IPS DF 6.9 (cell line): Measurements from ENCODE around the gene POFUT2.

Experiments used
- DNase-seq: peaks from one replicate; pipeline ENCODE4 v3.0.0-alpha.2; 2013; ENCODE audit warnings: low read depth, low spot score
- H3K27ac ChIP-seq: one replicate; pipeline ENCODE4 v1.5.1; 2013; ENCODE audit warnings: low read length, control low read depth
- H3K27me3 ChIP-seq: 2 replicates; pipeline ENCODE4 v1.6.1; 2013; ENCODE audit warnings: mild to moderate bottlenecking, low read length; ENCODE audit not compliant: control insufficient read depth, insufficient read depth
- H3K36me3 ChIP-seq: 2 replicates; pipeline ENCODE4 v1.6.1; 2013; ENCODE audit warnings: low read length; ENCODE audit not compliant: control insufficient read depth, insufficient read depth
- H3K4me1 ChIP-seq: 2 replicates; pipeline ENCODE4 v1.6.1; 2013; ENCODE audit warnings: low read length; ENCODE audit not compliant: control insufficient read depth, insufficient read depth
- H3K4me3 ChIP-seq: 2 replicates; pipeline ENCODE4 v1.5.1; 2013; ENCODE audit warnings: mild to moderate bottlenecking, low read length
- H3K9me3 ChIP-seq: 2 replicates; pipeline ENCODE4 v1.6.1; 2013; ENCODE audit warnings: low read length, inconsistent platforms; ENCODE audit not compliant: control insufficient read depth, insufficient read depth
- WGBS: extraction: QIAGEN DNeasy Blood & Tissue Kit; methylation state at CpG from one replicate; pipeline ENCODE4 v1.1.7; 2013; ENCODE audit warnings: mixed read lengths, missing lambda C conversion rate; ENCODE audit not compliant: insufficient read length, insufficient coverage; 5-methylcytosine and 5-hydroxymethylcytosine counted together

The POFUT2 gene

GRCh38 chr21:45280969-45281368 is 6.7 kb downstream of the POFUT2 start:
- Histone ChIP-seq H3K27ac (no peak overlapping the region), H3K9me3 (no peaks in the 10 kb centered on the region), H3K27me3 (no peaks in the 10 kb centered on the region), H3K36me3 (peaks cover 55% of the 10 kb centered on the region), H3K4me1 (no peaks in the 10 kb centered on the region), H3K4me3 (no peak overlapping the region)
- no peak for DNase-seq
- no CpG with 5 or more reads among the region's 9 CpGs for WGBS

DNA sequence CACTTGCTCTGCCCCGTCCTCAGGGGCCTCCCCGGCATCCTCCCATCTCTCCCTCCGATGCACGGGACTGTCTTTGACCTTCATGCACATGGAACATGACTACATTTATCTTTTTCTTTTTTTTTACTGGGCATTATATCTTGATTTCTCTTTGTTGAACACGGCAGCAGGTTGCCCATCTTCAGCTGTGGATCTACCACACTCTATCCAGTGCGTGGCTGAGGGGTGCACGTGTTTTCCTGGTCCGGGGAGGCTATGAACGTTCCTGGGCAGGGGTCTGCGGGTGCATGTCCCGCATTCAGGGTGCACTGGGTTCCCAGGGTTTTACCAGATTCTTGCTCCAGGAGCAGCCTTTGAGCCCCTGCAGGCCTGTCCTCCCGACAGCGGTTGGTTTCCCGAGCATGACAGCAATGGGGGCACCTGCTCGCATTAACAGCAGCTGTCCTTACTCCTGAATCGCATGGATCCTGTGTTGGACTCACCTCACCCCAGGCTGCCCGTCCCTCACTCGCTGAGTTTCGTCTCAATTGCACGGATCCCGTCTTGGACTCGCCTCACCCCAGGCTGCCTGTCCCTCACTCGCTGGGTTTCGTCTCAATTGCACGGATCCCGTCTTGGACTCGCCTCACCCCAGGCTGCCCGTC is 7.4 kb downstream of the POFUT2 start:
- no peaks in the 10 kb centered on the region for H3K4me1 ChIP-seq
- peaks cover 52% of the 10 kb centered on the region for H3K36me3 ChIP-seq
- no CpG with 5 or more reads among the region's 28 CpGs for WGBS
- no peaks in the 10 kb centered on the region for H3K27me3 ChIP-seq
- DNase-seq: no peak
- H3K4me3 ChIP-seq: no peak overlapping the region
- H3K27ac ChIP-seq: no peak overlapping the region
- H3K9me3 ChIP-seq: no peaks in the 10 kb centered on the region

DNA sequence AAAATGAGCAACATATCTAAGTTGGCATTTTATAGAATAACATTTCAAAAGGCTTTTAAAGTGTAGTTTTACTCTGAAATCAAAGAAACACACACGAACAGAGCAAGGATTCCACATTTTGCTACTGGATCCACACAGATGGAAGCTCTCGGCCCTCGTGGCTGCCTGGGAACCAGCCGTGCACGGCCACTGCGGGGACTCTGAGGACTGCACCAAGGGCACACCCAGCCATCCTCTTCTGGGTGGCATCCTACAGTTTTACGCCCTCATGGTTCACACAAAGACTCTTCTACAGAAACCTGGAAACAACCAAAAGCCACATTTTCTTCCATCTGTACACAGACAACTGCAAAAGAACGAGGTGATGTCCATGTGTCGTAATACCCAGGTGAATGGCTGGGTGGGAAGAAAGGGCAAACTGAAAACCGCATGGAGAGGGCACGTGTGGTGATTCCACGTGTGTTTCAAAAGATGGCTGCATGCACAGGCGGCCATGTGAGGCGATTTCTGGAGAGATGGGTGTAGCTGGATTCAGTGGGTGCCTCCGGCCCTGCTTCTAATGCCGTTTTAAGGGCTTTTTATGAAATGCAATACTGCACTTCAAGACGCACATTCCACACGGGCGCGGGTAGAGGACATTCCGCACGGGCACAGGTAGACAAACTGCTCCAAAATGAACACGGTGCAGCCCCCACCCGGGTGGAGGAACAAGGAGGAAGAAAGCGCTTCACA is 8.1 kb downstream of the POFUT2 start:
- H3K4me1 ChIP-seq: no peaks in the 10 kb centered on the region
- H3K36me3 ChIP-seq: peaks cover 45% of the 10 kb centered on the region
- no peak overlapping the region for H3K4me3 ChIP-seq
- no peaks in the 10 kb centered on the region for H3K9me3 ChIP-seq
- H3K27me3 ChIP-seq: no peaks in the 10 kb centered on the region
- no peak for DNase-seq
- no CpG with 5 or more reads among the region's 25 CpGs for WGBS
- H3K27ac ChIP-seq: no peak overlapping the region

- WGBS: no CpG with 5 or more reads among the region's 27 CpGs
- no peak for DNase-seq
- Histone ChIP-seq H3K4me3 (no peak overlapping the region), H3K27ac (no peak overlapping the region), H3K27me3 (no peaks in the 10 kb centered on the region), H3K36me3 (peaks cover 34% of the 10 kb centered on the region), H3K4me1 (no peaks in the 10 kb centered on the region), H3K9me3 (no peaks in the 10 kb centered on the region)
Measured at GRCh38 chr21:45278156-45278911, 9.4 kb downstream of the POFUT2 start.

GRCh38 chr21:45277101-45278045 is 10.3 kb downstream of the POFUT2 start:
- peaks cover 28% of the 10 kb centered on the region for H3K36me3 ChIP-seq
- no CpG with 5 or more reads among the region's 48 CpGs for WGBS
- H3K4me3 ChIP-seq: no peak overlapping the region
- no peak overlapping the region for H3K27ac ChIP-seq
- H3K27me3 ChIP-seq: no peaks in the 10 kb centered on the region
- no peaks in the 10 kb centered on the region for H3K4me1 ChIP-seq
- DNase-seq: no peak
- H3K9me3 ChIP-seq: no peaks in the 10 kb centered on the region

DNA sequence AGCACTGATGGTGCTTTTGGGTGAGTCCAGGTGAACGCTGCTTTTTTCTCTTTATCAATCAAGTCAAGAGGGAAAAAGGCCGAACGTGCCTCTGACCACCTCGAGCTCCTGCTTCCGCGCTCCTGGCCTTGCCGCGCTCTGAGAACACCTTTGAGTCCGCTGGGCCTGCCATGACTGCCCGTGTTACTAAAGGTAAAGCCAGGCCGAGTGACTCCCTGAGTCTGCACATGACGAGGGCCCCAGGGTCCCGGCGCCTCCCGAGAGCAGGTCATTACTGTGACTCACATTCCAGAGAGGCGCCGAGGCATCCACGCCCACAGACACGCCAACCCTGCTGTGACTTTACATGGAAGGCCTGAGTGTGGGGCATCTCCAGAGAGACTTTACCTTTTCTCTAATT is 11.1 kb downstream of the POFUT2 start:
- H3K27me3 ChIP-seq: no peaks in the 10 kb centered on the region
- H3K27ac ChIP-seq: no peak overlapping the region
- H3K4me3 ChIP-seq: no peak overlapping the region
- H3K9me3 ChIP-seq: no peaks in the 10 kb centered on the region
- peaks cover 22% of the 10 kb centered on the region for H3K36me3 ChIP-seq
- H3K4me1 ChIP-seq: no peaks in the 10 kb centered on the region
- no CpG with 5 or more reads among the region's 19 CpGs for whole genome bisulfite sequencing
- DNase-seq: no peak

- Histone ChIP-seq H3K4me1 (no peaks in the 10 kb centered on the region), H3K27ac (no peak overlapping the region), H3K27me3 (no peaks in the 10 kb centered on the region), H3K36me3 (peaks cover 30% of the 10 kb centered on the region), H3K4me3 (no peak overlapping the region), H3K9me3 (no peaks in the 10 kb centered on the region)
- no CpG with 5 or more reads among the region's 13 CpGs for WGBS
- DNase-seq: no peak
Measured at GRCh38 chr21:45270306-45270821, 17.3 kb downstream of the POFUT2 start.

GRCh38 chr21:45269861-45270260 is 17.8 kb downstream of the POFUT2 start:
- no peak for DNase-seq
- no CpG with 5 or more reads among the region's 13 CpGs for WGBS
- H3K27ac ChIP-seq: no peak overlapping the region
- no peak overlapping the region for H3K4me3 ChIP-seq
- no peaks in the 10 kb centered on the region for H3K27me3 ChIP-seq
- no peaks in the 10 kb centered on the region for H3K9me3 ChIP-seq
- no peaks in the 10 kb centered on the region for H3K4me1 ChIP-seq
- H3K36me3 ChIP-seq: peaks cover 35% of the 10 kb centered on the region

DNA sequence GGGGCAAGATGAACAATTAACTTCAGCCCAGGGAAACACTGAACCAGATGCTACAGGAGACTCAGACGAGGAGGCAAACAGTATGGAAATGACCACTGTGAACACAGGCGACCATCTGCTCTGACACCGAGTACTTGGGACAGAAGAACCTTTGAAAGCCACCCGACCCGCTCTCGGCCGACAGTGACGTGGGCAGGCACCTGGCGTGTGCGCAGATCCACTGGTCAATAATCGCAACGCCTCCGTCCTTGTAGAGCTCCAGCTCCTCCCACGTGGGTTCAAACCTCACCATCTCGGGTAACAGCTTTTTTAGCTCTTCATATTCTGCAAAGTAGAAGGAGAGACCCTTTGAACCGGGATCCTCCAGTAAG is 20.3 kb downstream of the POFUT2 start:
- Histone ChIP-seq H3K4me1 (no peaks in the 10 kb centered on the region), H3K27me3 (no peaks in the 10 kb centered on the region), H3K4me3 (no peak overlapping the region), H3K36me3 (peaks cover 50% of the 10 kb centered on the region), H3K27ac (no peak overlapping the region), H3K9me3 (no peaks in the 10 kb centered on the region)
- DNase-seq: no peak
- WGBS: no CpG with 5 or more reads among the region's 16 CpGs
